ENCODE data around the gene ARFGAP2. TPM values are rescaled to one million over a fixed set of nuclear protein-coding genes. Genes with fewer than 3 reads are reported as not detected.

ARFGAP2 gene
- total RNA-seq, 4 donors from 2014 or later = 141 to 203 (median 178) TPM

DNA sequence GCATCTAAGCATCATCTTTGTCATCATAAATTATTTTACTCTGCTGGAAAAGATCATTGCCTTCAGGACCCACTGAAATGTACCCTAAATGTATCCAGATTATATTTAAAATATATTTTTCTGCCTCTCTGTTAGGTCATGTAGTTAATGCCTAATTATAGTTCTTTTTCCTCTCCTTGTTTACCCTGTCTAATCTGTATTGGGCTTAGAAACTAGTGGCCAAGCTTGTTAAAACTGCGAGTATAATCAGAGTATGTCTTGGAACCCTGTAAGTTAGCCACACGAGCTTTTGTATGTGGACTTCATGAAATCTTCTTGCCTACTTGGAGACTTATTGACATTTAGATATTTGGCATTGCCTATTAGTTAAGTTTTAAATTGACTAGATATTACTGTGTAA is 55.6 kb downstream of the ARFGAP2 start:
- TF ChIP-seq CTCF (IDR thresholded peaks at IDR 0.05; ENCODE audit: low read depth) = no peak

Small RNA genes lying within 50 kb of the gene (small RNA-seq; reads per million reads assigned to genes)
- not detected for gene MIR6745

Other genes with a start within 250 kb of the ARFGAP2 start
- 10 to 100 TPM in 3 of 4 donors, 1 to 10 TPM in 1; 5.3 to 14.8 (median 13.4) TPM for gene CSTPP1, start 240.1 kb downstream of the ARFGAP2 start, total RNA-seq
- gene PACSIN3, start 9.6 kb upstream of the ARFGAP2 start, total RNA-seq = 10 to 100 TPM in 2 of 4 donors, 1 to 10 TPM in 2; 5.4 to 33.5 (median 9.7) TPM
- gene DDB2, start 38.1 kb upstream of the ARFGAP2 start, total RNA-seq = 10 to 100 TPM; 17.9 to 40.1 (median 34.5) TPM
- gene ACP2, start 71.9 kb upstream of the ARFGAP2 start, total RNA-seq = 100 to 1,000 TPM in 1 of 4 donors, 10 to 100 TPM in 3; 30.7 to 116 (median 42.3) TPM
- gene NR1H3, start 81.1 kb upstream of the ARFGAP2 start, total RNA-seq = 100 to 1,000 TPM in 2 of 4 donors, 10 to 100 TPM in 2; 51.5 to 273 (median 139) TPM
- 10 to 100 TPM; 21.0 to 52.2 (median 44.6) TPM for gene MADD, start 93.3 kb upstream of the ARFGAP2 start, total RNA-seq
- under 1 TPM in 1 of 4 donors, not detected in 3; 0.17 TPM for gene MYBPC3, start 175.8 kb upstream of the ARFGAP2 start, total RNA-seq
- gene SPI1, start 201.7 kb upstream of the ARFGAP2 start, total RNA-seq = 10 to 100 TPM; 20.3 to 92.3 (median 32.6) TPM
- 10 to 100 TPM; 21.2 to 52.6 (median 46.0) TPM for gene SLC39A13, start 231.7 kb upstream of the ARFGAP2 start, total RNA-seq
- gene PSMC3, start 249.6 kb upstream of the ARFGAP2 start, total RNA-seq = 100 to 1,000 TPM in 2 of 4 donors, 10 to 100 TPM in 2; 67.3 to 156 (median 102) TPM